Measurements from ENCODE around the gene CGREF1. TPM values are rescaled to one million over a fixed set of nuclear protein-coding genes. Genes with fewer than 3 reads are reported as not detected.

CGREF1 gene
- total and polyA plus RNA-seq, 3 donors from 2014 or later: 6.6 to 11.1 (median 7.4) TPM

DNA sequence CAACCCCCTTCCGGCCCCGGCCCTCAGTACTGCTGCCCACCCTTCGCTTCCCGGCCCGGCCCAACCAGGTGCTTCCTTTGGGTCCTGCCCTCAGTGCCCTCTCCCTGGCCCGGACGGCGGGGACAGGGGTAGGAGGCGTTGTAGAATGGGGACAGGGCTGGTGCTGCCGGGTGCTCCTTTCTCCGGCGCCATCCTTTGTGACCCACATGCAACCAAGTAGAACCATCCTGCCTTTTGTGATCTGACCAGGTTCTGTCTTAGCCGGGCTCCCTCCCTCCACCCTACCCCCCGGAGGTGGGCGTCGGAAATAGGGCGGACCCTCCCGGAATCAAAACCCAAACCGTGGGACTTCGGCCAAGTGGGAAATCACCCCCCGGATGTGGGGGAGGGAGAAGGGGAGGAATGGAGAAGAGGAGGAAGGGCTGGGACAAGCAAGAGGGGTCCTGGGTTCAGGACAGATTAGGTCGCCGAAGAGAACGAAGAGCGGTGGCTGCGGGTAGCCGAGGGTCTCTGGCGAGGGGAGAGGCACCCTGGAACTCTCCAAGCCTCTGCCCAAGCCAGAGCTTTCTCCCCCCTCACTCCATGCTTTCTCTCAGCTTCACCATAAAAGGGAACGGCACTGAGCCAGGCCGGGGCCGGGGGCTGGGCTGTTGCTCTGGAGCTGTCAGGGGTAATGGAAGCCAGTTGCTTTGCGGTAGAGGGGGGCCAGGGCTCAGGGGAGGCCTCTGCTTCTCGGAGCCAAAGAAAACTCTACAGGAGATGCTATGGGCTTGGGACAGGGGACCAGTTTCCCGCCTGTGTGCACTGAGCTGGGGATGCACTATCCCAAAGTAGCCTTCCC lies 46.7 kb downstream of the CGREF1 start:
- DNase-seq: peak; percentile 84
- Histone ChIP-seq H3K36me3 (ENCODE audit: low read depth, missing control alignments) (no peaks in the 10 kb centered on the region), H3K27ac (peak overlapping the region; percentile 83 to 94), H3K9me3 (no peaks in the 10 kb centered on the region), H3K27me3 (no peaks in the 10 kb centered on the region), H3K4me1 (peaks cover 53% of the 10 kb centered on the region), H3K4me3 (peak overlapping the region; percentile 86 to 94)
- TF ChIP-seq, protein P1, sequence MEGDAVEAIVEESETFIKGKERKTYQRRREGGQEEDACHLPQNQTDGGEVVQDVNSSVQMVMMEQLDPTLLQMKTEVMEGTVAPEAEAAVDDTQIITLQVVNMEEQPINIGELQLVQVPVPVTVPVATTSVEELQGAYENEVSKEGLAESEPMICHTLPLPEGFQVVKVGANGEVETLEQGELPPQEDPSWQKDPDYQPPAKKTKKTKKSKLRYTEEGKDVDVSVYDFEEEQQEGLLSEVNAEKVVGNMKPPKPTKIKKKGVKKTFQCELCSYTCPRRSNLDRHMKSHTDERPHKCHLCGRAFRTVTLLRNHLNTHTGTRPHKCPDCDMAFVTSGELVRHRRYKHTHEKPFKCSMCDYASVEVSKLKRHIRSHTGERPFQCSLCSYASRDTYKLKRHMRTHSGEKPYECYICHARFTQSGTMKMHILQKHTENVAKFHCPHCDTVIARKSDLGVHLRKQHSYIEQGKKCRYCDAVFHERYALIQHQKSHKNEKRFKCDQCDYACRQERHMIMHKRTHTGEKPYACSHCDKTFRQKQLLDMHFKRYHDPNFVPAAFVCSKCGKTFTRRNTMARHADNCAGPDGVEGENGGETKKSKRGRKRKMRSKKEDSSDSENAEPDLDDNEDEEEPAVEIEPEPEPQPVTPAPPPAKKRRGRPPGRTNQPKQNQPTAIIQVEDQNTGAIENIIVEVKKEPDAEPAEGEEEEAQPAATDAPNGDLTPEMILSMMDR (IDR thresholded peaks at IDR 0.05): no peak
- no peak for TF ChIP-seq POLR2A (IDR thresholded peaks at IDR 0.05)
- intact Hi-C loops (cut with DNase I; ENCODE audit: low total_unique reads): no loop called here
- WGBS, 2 donors: 2% methylated on average over 24 to 34 of the region's 34 CpGs

DNA sequence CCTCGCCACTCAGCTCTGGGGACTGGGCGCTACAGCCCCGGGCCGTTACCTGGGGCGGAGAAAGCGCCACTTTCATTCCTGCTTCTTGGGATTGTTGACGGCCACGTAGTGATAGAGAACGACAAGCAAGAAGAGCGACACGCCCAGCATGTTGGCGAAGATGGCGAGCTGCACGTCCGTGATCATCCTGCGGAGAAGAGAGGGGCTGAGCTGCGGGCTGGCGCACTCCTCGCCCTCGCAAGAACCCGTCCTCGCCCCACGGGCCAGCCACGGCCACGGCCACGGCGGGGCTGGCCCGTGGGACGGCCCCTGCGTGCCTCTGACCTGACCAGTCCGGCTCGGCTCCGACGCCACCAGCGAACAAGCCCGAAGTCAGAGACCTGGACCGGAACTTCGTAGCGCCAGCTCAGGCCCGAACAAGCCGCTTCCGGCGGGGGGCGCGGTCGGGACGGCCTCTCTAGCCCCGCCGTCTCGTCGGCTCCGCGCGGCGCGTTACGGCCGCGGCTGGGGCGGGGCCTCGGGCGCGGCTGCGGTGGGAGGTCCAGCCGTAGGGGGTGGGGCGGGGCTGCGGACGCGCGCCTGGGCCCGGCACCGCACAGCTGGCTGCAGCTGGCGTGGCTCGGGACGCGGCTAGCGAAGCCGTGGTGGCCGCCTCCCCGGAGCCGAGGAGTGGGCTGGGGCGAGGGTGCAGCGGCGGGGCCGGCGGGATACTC lies 47.5 kb downstream of the CGREF1 start, which contains the start of gene OST4:
Gene OST4 (minus strand): TSS at position 378 of the 713 bp plus-strand sequence.
- H3K27ac ChIP-seq: peak within 1 kb of the TSS; percentile 93 to 94
- WGBS, 2 donors: 0 to 1% methylated on average over 8 to 44 of the region's 86 CpGs
- no peaks in the 10 kb centered on the region for H3K27me3 ChIP-seq
- intact Hi-C loops (cut with DNase I; ENCODE audit: low total_unique reads): no loop called here
- peak; percentile 97 for DNase-seq
- TF ChIP-seq, protein P1 (IDR thresholded peaks at IDR 0.05): no peak
- no peak for TF ChIP-seq POLR2A (IDR thresholded peaks at IDR 0.05)
- H3K4me3 ChIP-seq: peak within 1 kb of the TSS; percentile 86 to 94
- H3K9me3 ChIP-seq: no peaks in the 10 kb centered on the region
- peaks cover 53% of the 10 kb centered on the region for H3K4me1 ChIP-seq
- H3K36me3 ChIP-seq (ENCODE audit: low read depth, missing control alignments): no peaks in the 10 kb centered on the region

DNA sequence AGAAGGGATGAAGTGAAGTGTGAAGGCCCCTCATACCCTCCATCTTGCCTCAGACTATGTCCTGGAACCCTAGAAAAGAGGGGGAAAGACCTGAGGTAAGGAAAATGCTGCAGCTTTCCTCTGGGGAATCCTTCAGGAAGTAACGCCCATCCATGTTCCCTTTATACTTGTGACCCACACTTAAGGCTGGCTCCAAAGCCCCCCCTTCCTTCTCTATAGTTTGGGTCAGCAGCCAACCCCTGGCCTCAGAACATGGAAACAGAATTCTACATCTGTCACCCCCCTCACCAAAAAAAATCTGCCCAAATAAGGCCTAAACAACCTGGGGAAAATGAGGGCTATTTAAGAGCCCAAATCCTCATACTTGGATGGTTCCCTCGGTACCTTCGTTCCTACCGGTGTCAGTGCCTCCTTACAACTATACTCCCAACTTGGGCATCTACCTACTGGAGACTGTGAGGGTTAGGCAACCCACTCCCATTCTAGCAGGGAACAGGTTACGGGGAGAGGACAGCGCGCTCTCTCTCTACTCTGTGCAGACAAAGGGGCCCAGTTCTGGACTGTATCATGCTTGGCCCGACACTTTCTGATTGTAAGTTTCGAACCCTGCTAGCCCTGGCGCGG lies 48.2 kb downstream of the CGREF1 start:
- DNase-seq: no peak
- no peaks in the 10 kb centered on the region for H3K36me3 ChIP-seq (ENCODE audit: low read depth, missing control alignments)
- intact Hi-C loops (cut with DNase I; ENCODE audit: low total_unique reads): no loop called here
- peak overlapping the region; percentile 86 to 94 for H3K4me3 ChIP-seq
- H3K27me3 ChIP-seq: no peaks in the 10 kb centered on the region
- H3K9me3 ChIP-seq: no peaks in the 10 kb centered on the region
- TF ChIP-seq, protein P1 (IDR thresholded peaks at IDR 0.05): no peak
- TF ChIP-seq POLR2A (IDR thresholded peaks at IDR 0.05): no peak
- H3K4me1 ChIP-seq: peaks cover 49% of the 10 kb centered on the region
- peak overlapping the region; percentile 93 to 94 for H3K27ac ChIP-seq
- WGBS, 2 donors: 0 to 3% methylated on average over 4 to 11 of the region's 11 CpGs

DNA sequence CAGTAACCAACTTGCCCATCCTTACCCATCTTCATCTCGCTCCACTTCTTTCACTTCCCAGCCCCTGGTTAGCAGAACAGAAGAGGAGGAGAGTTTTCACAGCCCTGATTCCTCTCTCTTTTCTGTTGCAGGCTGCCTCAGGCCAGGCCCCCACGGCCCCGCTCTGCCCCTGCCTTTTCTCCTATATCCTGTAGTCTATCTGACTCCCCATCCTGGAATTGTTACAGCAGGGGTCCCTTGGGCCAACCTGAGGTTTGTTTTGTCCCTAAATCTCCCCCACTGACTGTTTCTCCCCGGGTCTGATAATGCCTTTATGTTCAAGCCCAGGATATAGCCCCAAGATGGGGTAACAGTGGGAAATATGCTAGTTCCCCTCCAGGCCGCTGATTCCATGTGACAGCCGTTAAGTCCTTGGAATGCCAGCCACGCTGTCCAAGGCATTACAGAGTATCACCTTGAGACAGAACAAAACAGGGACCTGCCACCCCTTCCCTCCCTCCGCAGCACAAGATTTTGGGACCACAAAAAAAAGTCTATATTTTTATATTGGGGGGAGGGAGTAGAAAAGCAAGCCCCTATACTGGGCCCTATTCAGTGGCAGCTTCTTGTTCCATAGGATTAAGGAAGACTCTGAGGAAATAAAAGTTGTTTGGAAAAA lies 48.8 kb downstream of the CGREF1 start:
- 77 to 84% methylated on average over 8 of the region's 8 CpGs for WGBS, 2 donors
- no peaks in the 10 kb centered on the region for H3K36me3 ChIP-seq (ENCODE audit: low read depth, missing control alignments)
- no peak for TF ChIP-seq POLR2A (IDR thresholded peaks at IDR 0.05)
- TF ChIP-seq, protein P1 (IDR thresholded peaks at IDR 0.05): no peak
- intact Hi-C loops (cut with DNase I; ENCODE audit: low total_unique reads): no loop called here
- no peak for DNase-seq
- H3K27ac ChIP-seq: peak overlapping the region in 1 of 2 donors; percentile 94
- H3K27me3 ChIP-seq: no peaks in the 10 kb centered on the region
- no peaks in the 10 kb centered on the region for H3K9me3 ChIP-seq
- no peak overlapping the region for H3K4me3 ChIP-seq
- peaks cover 42% of the 10 kb centered on the region for H3K4me1 ChIP-seq
